HG02885 (cell line): Measurements from ENCODE around the gene GRM1.

Source experiments
- ATAC-seq: cut with Tn5 transposase; IDR thresholded peaks from one replicate; pipeline ENCODE4 v1.9.1; 2021; ENCODE audit warnings: mild to moderate bottlenecking; ENCODE audit not compliant: unreplicated experiment, poor library complexity

The GRM1 gene

DNA sequence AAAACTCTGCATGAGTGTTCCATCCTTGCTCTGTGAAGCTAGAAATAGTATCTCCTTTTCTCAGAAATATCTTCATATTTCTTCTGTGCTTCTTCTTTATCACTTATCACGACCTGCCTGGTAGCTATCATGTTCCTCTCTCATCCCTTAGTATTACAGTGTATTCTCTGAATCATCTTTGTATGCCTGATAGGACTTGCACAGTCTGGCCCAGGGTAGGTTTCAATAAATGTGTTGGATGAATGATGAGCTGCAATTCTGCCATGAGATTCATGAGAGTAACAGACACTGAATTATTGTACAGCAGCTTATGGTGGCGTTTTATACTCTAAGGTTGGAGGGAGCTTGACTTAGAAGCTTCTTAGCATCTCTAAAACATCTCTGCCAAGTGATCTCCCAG, 66.6 kb downstream of the GRM1 start:
- ATAC-seq = no peak

DNA sequence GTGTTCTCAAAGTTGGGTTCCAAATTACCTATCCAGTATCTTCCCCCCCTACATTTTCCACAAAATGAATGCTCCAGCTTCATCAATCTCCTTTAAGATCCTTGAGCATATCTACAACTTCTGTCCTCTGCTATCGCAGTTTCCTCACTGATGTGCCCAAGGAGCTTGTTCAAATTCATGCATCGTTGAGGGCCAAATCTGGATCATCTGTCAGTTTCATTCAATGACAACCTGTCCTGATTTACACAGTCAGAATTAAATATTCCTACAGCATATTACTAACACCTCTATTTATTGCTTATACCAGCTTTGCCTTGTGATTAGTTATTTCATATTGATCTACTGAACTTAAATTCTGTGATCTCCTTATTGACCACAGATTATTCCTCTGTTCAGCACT, 68.7 kb downstream of the GRM1 start:
- ATAC-seq = no peak

DNA sequence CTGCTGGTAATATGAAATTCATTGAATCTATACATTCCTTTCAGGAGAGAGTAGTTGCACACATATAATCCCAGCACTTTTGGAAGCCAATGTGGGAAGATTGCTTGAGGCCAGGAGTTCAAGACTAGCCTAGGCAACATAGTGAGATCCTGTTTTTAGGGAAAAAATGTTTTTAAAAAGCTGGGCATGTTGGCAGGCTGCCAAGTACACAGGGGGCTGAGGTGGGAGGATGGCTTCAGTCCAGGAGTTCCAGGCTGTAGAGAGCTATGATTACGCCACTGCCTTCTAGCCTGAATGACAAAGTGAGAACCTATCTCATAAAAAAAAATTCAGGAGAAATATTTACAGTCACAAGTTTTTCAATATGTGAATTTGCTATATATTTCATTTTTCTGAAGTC, 71.9 kb downstream of the GRM1 start:
- no peak for ATAC-seq

DNA sequence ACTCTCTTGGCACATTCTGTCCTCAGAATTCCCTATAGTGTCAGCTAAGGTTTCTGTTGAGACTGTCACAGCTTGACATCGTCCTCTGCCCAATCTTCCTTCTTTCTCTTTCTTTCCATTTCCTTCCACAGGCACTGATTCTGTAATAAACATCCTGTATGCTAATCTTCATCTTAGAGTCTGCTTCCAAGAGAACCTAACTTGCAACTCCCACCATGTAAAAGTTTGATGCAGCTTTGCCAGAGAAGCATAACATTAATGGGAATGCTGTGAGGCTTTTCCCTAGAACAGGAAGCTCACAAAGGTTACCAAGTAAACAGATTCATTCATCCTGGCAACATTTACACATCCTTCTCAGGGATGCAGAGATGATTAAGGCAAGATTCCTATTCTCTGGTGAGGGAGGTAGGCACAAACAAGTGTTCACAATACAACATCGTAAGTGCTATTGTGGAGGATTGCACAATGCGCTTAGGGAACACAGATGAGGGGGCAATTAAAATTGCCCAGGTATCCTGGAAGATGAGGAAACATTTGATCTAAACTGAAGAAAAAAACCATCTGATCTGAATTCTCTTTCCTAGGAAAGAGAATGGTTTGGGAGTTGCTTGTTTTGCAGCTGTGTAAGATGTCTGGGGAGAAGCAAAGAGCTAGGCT, 74.7 kb downstream of the GRM1 start:
- no peak for ATAC-seq

DNA sequence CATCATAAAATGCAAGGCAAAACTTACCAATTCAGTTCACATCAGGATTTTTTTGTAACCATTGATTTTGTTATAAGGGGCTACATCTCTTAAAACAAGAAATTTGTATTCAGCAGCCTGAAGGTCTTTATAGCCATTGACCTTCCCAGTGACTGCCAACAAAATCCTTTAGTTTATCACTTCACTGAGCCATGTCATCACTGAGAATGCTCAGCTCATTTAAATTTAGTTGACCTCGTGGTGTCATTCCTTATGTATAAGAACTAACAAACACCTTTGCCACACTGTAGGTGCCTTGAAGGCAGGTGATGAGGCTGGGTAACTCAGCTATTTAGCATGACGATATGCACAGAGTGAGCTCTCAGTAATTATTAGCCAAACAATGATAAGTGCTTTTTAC, 77.7 kb downstream of the GRM1 start:
- no peak for ATAC-seq

DNA sequence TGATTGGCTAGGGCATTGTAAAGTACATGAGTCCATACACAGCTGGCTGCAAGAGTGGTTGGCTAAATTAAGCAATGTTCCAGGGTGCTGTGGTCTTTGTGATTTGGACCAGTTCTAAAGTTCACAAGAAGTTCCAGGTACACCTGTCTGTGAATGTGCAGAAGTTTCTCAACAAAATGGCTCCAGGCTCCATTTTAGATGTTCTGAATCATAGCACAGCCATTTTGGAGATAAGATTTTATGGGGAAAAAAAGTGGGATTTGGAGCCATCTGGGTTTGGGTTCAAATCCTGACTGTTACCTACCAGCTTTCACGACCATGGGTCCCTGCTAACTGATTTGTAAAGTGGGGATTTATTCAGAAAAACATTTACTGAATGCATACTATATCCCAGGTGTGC, 82.1 kb downstream of the GRM1 start:
- no peak for ATAC-seq

DNA sequence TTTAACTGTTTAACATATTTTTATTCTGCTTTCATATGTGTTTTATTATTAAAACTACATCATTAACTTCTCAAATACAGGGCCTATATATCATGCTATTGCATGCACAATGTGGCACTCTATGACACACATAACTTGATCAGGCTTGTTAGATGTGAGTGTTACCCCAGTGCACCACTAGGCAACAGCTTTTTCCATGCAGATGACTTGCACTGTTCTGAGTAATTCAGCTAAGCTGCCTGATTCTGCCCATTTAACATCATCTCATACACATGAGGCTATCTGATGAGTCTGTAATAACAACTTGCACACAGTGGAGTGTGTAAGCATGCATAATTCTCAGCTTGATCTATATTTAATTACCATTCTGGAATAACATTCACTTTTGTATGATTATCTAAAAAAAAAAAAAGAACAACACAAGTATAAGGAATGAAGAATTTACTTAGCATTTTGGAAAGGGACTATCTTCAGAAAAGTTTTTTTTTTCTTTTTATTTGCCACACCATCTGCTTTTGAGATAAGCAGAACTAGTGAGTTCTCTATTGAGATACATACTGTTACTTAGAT, 83.1 kb downstream of the GRM1 start:
- ATAC-seq = no peak

DNA sequence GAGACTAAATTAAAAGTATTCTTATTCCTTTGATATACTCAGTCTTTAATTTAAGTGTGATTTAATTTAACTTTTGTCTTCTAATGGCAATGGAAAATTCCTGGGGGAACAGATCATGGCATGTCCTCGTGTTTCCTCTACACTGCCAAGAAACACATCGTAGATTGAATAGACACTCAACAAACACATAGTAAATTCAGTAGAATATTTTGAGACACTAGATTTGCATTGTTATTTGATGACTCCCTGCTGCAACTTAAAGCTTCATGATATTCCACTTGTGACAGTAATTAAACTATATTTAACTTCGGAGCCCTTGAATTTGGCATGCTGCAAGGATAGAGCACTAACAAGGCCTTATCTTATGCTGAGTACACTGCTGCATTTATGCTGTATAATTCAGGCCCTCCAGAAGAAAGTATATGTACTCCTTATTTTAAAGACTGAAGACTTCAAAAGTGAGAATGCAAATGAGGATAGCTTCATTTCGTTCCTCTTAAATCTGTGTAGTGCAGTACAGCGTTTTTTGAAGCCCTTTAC, 84.3 kb downstream of the GRM1 start:
- no peak for ATAC-seq

DNA sequence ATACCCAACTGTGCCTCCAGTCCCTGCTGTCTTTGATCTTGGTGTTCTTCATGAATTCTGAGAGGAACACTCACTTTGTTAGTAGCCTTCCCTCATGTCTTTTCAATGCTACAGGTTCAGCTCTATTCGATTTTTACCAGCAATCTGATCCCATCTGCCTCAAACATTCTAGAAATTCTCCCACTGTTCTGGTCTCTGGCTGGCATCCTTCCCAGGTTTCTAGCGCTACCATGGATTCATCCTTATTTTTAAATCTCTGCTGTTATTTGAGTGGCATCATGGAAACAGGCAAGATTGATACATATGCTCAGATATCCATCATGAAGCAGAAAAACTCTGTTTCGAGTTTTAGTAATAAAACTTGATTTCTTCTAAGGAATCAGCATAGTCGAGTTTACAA, 94.8 kb downstream of the GRM1 start:
- no peak for ATAC-seq

DNA sequence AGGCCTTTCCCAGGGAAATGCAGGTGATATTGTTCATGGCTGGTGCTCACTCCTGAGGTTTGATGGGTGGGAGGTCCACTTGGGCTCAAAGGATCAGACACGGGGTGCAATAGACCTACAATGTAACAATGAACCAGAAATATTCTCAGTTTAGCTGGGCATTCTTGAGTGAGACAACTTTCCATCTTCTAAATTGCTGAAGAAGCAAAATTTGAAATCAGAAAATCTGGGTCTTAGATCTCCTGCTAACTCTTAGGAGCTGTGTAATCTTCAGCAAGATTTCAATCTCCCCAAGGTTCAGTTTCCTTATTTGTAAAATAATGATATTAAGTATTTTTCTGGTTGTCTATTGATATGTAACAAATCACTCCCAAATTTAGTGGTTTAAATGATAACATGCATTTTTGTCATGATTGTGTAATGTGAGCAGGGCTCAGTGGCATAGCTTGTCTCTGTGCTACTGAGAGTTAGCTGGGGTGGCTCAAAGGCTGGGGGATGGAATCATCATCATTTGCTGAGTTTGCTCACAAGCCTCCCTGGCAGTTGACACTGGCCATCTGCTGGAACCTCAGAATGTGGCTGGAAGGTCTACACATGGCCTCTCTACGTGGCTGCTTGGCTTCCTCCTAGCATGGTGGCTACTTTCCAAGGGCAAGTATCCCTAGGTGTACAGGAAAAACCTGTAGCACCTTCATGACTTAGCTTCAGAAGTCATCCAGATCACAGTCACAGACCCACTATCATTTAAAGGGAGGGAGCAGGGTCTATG, 98.8 kb downstream of the GRM1 start:
- ATAC-seq = no peak

DNA sequence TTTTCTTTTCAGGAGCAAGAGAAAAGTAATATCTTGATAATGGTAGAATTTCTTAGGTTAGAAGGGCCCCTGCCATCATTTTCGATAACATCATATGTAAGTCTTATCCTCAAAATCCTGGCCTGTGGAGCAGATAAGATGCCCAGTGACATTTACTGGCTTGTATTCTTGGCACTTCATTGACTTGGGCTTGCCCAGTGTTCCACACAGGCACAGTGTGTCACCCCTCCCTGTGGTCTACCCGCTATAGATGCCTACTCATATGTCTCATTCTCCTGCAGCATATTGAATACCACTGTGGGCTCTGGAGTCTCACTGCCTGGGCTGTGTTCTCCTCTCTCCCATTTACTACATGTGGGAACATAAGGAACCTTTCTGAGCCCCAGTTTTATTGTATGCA, 105.0 kb downstream of the GRM1 start:
- ATAC-seq = no peak

DNA sequence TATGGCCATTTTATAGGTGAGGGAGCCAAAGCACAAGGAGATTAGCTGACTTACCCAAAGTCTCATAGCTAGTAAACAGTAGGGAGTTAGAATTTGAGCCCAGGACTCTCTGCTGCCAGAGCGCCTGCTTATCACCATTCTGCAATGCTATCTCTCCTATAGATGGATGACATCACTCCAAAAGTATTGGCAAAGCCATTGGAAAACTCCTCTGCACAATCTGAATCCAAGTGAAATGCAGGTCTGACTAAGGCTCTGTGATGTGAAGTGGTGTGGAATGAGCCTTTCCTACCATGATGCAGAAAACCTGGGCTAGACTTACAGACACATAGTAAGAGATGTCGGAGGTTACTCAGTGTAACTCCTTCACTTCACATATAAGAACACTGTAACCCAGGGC, 106.3 kb downstream of the GRM1 start:
- no peak for ATAC-seq

DNA sequence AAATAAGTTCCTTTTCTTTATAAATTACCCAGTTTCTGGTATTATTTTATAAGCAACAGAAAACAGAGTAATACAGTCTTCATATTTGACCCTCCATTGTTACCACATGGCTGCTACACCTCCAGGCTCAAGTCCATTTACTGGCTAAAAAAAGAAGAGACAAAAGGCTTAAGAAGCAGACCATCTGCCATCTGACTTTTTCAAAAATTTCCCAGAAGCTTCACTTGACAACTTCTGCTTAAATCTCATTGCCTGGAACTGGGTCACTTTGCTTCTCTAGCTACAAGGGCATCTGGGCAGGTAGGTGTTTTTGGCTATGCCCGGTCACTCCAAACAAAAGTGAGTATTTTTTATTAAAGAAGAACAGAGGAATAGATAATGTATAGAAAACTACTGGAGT, 118.0 kb downstream of the GRM1 start:
- no peak for ATAC-seq

DNA sequence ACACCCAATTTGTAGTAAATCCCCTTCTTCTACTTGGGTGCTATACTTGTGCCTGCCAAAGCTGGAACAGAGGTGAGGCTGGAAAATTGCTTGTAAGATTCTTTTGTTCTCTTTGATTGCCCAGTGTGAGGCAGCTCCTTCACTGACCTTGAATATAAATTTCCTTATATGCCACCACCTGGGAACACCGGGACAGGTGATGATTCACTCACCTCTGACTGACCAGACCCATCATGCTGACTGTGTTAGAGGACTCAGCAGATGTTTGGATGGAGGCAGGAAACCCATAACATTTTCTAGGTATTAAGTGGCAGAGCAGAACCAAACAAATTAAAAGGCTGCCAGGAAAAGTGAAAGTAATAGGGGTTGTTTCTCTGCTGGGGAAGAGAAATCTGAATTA, 120.9 kb downstream of the GRM1 start:
- no peak for ATAC-seq

DNA sequence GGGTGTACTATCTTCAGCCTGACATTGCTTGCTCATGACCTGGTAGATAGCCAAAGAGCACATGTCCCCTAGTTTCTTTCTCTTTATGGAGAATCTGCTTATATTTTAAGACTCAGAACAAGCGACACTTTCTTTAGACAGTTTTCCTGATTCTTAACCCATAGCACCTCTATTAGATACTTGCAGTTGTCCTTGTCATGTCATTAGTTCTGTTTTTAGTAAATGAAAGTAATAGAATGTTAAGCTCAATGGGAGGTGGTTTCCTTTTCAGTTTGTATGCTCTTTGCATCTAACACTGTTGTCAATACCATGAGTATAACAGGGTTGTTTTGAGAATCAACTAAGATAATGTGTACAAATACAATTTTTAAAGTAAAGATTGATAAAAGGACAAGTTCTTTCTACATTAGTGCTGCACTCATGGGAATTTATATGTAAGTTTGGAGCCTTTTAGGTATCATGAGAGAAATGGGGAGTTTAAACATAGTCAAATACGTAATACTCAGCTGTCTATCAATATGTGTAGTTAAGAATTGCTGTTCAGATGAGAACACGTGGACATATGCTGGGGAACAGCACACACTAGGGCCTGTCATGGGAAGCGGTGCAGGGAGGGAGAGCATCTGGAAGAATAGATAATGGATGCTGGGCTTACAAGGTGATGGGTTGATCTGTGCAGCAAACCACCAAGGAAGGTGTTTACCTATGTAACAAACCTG, 124.3 kb downstream of the GRM1 start:
- peak; percentile 98 for ATAC-seq

DNA sequence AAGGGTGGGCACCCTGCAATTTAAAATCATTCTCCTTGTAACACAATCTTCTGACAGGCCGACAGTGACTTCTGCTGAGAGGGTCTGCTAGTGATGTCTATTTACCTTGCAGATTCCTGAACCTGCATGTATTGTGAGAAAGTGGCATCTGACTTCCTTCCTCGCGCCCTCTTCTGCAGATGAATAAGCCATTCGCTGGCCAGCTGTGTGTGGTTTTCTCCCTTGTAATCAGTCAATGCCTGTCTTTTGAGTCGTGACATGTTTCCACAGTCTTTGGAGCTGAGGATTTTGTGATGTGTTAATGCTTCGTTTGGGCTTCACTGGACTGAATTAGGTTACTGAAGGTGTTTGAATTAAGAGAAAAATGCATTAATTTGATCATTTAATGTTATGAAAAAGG, 125.3 kb downstream of the GRM1 start:
- ATAC-seq = no peak

DNA sequence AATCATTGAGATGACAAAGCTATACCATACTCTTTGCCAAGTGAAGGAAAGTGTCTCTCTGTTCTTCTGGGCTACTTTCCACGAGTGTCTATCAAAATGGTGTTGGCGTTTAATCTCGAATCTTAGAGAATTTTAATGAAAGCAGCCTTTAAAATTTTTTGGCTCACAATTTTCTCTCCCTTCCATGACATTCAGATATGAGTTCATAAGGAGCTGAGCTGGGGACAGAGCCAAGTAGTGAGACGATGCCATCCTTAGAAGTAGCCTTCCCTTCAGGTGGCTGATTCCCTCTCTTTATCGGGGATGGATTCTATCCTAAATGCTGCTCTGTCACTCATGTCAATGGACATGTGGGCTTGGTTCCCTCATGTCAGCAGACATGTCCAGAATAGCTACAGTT, 132.8 kb downstream of the GRM1 start:
- ATAC-seq = no peak

DNA sequence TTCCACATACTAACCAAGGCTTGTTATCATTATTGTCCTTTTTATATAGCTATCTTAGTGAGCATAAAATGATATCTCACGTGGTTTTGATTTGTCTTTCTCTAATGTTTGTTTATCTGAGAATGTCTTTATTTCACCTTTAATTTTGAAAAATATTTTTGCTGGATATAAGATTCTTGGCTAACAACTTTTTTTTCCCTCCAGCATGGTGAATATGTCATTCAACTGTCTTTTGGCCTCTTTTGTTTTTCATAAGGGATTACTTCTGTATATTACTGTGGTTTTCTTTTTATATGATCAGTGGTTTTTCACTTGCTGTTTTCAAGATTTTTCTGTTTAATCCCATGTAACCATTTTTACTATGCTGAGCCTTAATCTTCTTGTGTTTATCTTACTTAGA, 141.0 kb downstream of the GRM1 start:
- no peak for ATAC-seq

DNA sequence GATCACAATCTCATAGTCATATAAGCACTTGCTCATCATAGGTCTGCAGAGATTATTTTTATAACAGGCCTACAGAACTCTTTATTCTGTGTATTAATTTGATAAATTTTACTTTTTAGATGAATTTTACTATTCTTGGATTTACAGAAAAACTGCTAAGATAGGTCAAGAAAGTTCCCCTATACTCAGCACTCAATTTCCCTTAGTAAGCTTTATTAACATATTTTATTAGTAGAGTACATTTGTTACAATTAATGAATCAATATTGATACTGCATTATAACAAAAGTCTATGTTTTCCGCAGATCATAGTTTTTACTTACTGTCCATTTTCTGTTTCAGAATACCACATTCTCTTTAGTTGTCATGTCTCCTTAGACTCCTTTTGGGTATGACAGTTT, 148.9 kb downstream of the GRM1 start:
- no peak for ATAC-seq

DNA sequence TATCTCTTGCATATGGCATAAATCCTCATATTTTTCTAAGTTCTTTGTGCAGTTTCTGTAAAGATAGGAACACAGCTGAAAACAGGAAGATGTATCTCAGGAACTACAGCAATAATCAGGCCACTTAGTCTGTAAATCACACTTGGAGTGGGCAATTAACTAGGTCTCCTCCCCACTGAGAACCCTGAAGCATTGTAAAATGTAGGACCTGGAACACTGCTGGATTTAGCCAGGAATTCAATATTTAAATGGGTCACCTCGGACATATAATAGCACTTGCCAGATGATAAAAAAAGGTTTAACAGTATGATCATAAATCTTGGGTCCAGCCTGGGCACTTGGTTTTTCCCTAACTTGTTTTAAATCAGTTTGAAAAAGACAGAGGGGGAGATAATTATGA, 155.0 kb downstream of the GRM1 start:
- no peak for ATAC-seq

DNA sequence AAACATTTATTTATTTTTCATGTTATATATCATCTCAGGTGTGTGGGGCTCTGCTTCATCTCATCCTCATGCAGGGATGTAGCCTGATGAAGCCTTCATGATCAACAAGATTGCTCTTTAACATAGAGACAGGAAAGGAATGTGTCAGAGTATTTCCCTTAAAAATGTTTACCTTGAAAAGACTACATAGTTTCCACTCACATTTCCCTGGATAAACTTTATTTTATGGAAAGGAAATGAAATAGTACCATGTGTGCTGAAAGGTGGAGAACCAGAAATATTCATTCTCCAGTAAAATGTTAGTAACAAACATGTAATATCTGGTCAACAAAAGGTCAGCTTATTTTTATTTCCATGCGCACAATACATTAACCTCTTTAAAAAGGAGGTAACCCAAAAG, 155.8 kb downstream of the GRM1 start:
- no peak for ATAC-seq
